Retina (tissue), 1 donor: ENCODE measurements around the gene PPM1F.

Experiments used
- DNase-seq: peaks from one replicate; pipeline ENCODE4 v3.0.0-alpha.2; 2016

PPM1F gene

GRCh38 chr22:21975854-21976345 lies 23.3 kb upstream of the PPM1F start:
- no peak for DNase-seq

- no peak for DNase-seq
Observed at GRCh38 chr22:21975273-21975672, 22.6 kb upstream of the PPM1F start.

- no peak for DNase-seq
Observed at GRCh38 chr22:21974058-21974649, 21.5 kb upstream of the PPM1F start.

- no peak for DNase-seq
Observed at GRCh38 chr22:21972806-21973205, 20.2 kb upstream of the PPM1F start.

GRCh38 chr22:21972293-21972779 lies 19.7 kb upstream of the PPM1F start:
- DNase-seq: peak; percentile 53

GRCh38 chr22:21971858-21972275 lies 19.2 kb upstream of the PPM1F start:
- no peak for DNase-seq

- no peak for DNase-seq
Observed at GRCh38 chr22:21970800-21971617, 18.4 kb upstream of the PPM1F start.

GRCh38 chr22:21970037-21970799 lies 17.6 kb upstream of the PPM1F start:
- DNase-seq: no peak

- no peak for DNase-seq
Observed at GRCh38 chr22:21968452-21969129, 15.9 kb upstream of the PPM1F start.

- no peak for DNase-seq
Observed at GRCh38 chr22:21967693-21968271, 15.1 kb upstream of the PPM1F start.

- DNase-seq: no peak
Observed at GRCh38 chr22:21966643-21967516, 14.2 kb upstream of the PPM1F start.

- DNase-seq: no peak
Observed at GRCh38 chr22:21965762-21966288, 13.2 kb upstream of the PPM1F start.

GRCh38 chr22:21964918-21965484 lies 12.4 kb upstream of the PPM1F start:
- DNase-seq: no peak

- DNase-seq: no peak
Observed at GRCh38 chr22:21964234-21964633, 11.6 kb upstream of the PPM1F start.

- DNase-seq: no peak
Observed at GRCh38 chr22:21963790-21964211, 11.2 kb upstream of the PPM1F start.

GRCh38 chr22:21963286-21963685 lies 10.6 kb upstream of the PPM1F start:
- DNase-seq: no peak

- no peak for DNase-seq
Observed at GRCh38 chr22:21962655-21962949, 10.0 kb upstream of the PPM1F start.

- no peak for DNase-seq
Observed at GRCh38 chr22:21961886-21962654, 9.4 kb upstream of the PPM1F start.

- DNase-seq: no peak
Observed at GRCh38 chr22:21961127-21961867, 8.6 kb upstream of the PPM1F start.
